Chondrocyte (in vitro differentiated cells): ENCODE measurements around the gene OGFRL1. TPM values are rescaled to one million over a fixed set of nuclear protein-coding genes. Genes with fewer than 3 reads are reported as not detected.

Source experiments
- DNase-seq: peaks from one replicate; pipeline ENCODE4 v3.0.0; 2021; ENCODE audit warnings: mixed read lengths, low spot score
- H3K27ac Mint-ChIP-seq: one replicate; pipeline ENCODE4 v1.8.0; 2021; ENCODE audit warnings: mild to moderate bottlenecking, moderate library complexity, mixed read lengths; ENCODE audit not compliant: unreplicated experiment
- H3K27me3 Mint-ChIP-seq: 2 replicates; pipeline ENCODE4 v1.8.0; 2021; ENCODE audit warnings: low read depth, mixed read lengths
- H3K36me3 Mint-ChIP-seq: 2 replicates; pipeline ENCODE4 v1.8.0; 2021; ENCODE audit warnings: low read depth, mixed read lengths
- H3K4me1 Mint-ChIP-seq: 2 replicates; pipeline ENCODE4 v1.8.0; 2021; ENCODE audit warnings: low read depth, mild to moderate bottlenecking, mixed read lengths
- H3K4me3 Mint-ChIP-seq: one replicate; pipeline ENCODE4 v1.8.0; 2021; ENCODE audit warnings: mild to moderate bottlenecking, moderate library complexity, mixed read lengths; ENCODE audit not compliant: unreplicated experiment
- H3K9me3 Mint-ChIP-seq: 2 replicates; pipeline ENCODE4 v1.8.0; 2021; ENCODE audit warnings: low read depth, mixed read lengths
- CTCF ChIP-seq: fragments of 200-600 bp; sonication (generic); IDR thresholded peaks from 2 replicates; pipeline ENCODE4 v1.5.0; 2021; ENCODE audit warnings: antibody characterized with exemption, mild to moderate bottlenecking, moderate library complexity
- total RNA-seq: library from RNA; stranded (reverse); gene quantifications from 3 replicates; pipeline ENCODE4 v1.2.1, GENCODE V29; 2021

The OGFRL1 gene
- total RNA-seq, 1 donor from 2014 or later: 6.5 TPM

DNA sequence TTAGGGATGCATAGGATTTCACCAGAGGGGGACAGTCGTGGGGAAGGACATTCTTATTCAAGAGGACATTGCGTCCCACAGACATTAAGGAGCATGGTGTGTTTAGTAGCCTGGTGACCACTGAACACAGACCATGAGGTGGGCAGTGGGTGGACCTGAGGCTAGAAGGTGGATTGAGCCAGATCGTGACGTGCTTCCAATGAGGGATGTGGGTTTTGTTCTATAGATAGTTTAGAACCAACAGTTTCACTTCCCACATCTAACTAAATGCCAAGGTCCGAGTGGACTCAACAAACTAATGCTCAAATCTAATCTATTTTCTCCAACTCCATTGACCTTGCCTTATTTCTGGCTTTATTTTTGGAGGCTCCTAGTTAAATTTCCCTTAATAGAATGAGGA lies 58.5 kb downstream of the OGFRL1 start:
- Mint-ChIP-seq H3K4me3 (no peak overlapping the region), H3K27ac (no peak overlapping the region), H3K4me1 (no peaks in the 10 kb centered on the region), H3K9me3 (no peaks in the 10 kb centered on the region), H3K36me3 (no peaks in the 10 kb centered on the region), H3K27me3 (no peaks in the 10 kb centered on the region)
- no peak for DNase-seq
- TF ChIP-seq CTCF: no peak

- no peak overlapping the region for H3K27ac Mint-ChIP-seq
- H3K9me3 Mint-ChIP-seq: no peaks in the 10 kb centered on the region
- no peaks in the 10 kb centered on the region for H3K36me3 Mint-ChIP-seq
- TF ChIP-seq CTCF: peak; percentile 98
- H3K4me1 Mint-ChIP-seq: no peaks in the 10 kb centered on the region
- no peak overlapping the region for H3K4me3 Mint-ChIP-seq
- H3K27me3 Mint-ChIP-seq: no peaks in the 10 kb centered on the region
- DNase-seq: no peak
Measured at GRCh38 chr6:71349395-71349794, 60.8 kb downstream of the OGFRL1 start.

DNA sequence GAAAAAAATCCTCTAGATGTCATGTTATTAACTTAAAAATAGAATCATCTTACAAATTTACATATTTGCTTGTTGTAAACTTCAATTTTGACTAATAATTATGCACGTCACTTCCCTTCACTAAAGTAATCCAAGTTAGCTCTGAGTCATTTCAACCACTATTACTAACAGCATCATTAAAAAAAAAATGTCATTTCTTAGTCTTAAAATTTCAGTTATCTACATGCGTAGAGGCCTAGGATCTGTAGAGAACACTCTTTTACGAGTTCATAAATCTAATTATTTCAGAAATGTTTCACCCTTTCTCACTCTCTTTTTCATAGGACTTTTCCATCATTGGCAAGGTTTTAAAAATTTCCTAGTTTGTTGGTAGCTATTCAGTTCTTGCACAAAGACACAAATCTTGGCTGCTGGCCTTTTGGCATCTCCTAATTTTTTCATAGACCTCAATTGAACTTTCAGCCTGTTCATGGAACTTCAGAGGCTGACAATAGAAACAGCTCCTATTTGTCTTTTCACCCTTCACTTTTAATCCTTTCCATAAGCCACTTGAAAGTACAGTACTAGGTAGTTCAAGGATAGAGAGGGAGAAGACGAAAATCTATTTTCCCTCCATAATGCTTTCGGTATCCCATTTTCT lies 61.5 kb downstream of the OGFRL1 start:
- no peak for TF ChIP-seq CTCF
- H3K4me3 Mint-ChIP-seq: no peak overlapping the region
- H3K4me1 Mint-ChIP-seq: no peaks in the 10 kb centered on the region
- H3K27me3 Mint-ChIP-seq: no peaks in the 10 kb centered on the region
- no peak for DNase-seq
- no peaks in the 10 kb centered on the region for H3K36me3 Mint-ChIP-seq
- H3K27ac Mint-ChIP-seq: no peak overlapping the region
- H3K9me3 Mint-ChIP-seq: no peaks in the 10 kb centered on the region

DNA sequence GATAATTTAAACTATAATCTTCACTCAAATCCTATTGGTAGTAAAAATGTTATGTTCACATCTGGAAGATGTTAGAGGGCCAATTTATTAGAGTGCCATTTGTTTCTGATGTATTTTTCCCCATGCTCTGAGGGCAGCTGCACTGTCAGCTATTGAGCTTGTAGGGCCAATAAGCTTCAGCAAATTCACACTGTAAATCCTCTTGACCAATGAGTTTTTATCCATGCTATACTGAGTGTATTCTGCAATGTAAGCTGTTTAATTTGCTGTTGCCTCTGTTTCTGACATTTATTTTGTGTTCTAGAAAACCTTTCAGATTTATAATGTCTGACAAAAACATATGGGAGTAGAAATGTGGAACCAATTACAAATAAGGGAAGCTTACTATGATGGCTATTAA lies 62.6 kb downstream of the OGFRL1 start:
- TF ChIP-seq CTCF: no peak
- Mint-ChIP-seq H3K9me3 (peaks cover 5% of the 10 kb centered on the region), H3K27ac (no peak overlapping the region), H3K4me3 (no peak overlapping the region), H3K36me3 (peaks cover 2% of the 10 kb centered on the region), H3K27me3 (no peaks in the 10 kb centered on the region), H3K4me1 (no peaks in the 10 kb centered on the region)
- no peak for DNase-seq
